LHCN-M2 (cell line): ENCODE results near the gene BRD1. TPM values are rescaled to one million over a fixed set of nuclear protein-coding genes. Genes with fewer than 3 reads are reported as not detected.

Experiments
- DNase-seq: peaks from one replicate; pipeline ENCODE4 v3.0.0-alpha.2; 2012; ENCODE audit warnings: low read depth
- total RNA-seq: library from RNA; depleted of rRNA; stranded (reverse); fragments of >200 nt; gene quantifications from 2 replicates; pipeline ENCODE4 v1.2.3, GENCODE V29; 2014

The BRD1 gene
- total RNA-seq, 1 experiment from 2014 or later, result 17.9 TPM

DNA sequence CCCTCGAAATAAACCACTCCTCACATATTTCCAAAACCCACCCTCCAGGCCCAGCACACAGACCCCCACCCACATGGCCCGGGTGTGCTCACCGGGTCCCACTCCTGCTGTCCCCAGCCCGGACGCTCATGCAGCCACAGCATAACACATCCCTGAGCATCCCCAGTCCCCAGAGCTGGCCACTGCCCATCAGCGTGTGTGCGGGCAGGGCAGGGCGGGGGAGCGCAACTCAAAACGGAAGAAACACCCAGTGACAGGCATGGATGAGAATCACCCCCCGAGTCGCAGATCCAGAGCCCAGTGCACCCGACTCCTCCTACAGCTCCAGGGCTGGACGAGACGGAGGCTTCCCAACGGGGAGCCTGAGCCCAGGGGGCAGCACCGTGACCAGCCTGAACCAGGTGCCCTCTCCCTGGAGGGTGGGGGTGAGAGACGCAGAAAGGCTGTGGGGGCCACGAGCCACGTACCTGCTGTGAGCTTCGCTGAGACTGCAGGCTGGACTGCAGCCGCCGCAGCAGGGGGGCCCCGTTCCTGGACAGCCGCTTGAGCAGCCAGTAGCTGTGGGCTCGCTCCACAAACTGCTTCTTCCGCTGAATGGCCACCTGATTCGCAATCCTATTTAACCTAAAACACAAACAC, 23.8 kb downstream of the BRD1 start:
- DNase-seq, result no peak

DNA sequence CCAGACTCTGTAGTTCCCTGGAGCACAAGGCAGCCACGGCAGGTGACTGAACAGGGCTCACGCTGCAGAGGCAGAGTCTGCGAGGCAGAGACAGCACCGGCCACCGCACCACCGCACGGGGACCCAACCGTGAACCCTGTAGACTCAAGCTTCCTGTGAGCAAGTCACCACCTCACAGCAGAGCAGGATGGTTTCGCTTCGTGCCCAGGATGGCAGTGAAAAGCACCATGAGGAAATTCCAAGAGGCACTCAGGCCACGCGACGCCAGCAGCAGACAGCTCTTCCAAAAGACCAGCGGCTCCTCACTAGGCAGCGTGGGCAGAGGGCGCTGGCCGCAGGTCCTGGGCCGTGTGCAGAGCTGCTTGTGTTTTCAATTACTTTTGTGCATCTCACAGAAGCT, 24.5 kb downstream of the BRD1 start:
- no peak for DNase-seq

DNA sequence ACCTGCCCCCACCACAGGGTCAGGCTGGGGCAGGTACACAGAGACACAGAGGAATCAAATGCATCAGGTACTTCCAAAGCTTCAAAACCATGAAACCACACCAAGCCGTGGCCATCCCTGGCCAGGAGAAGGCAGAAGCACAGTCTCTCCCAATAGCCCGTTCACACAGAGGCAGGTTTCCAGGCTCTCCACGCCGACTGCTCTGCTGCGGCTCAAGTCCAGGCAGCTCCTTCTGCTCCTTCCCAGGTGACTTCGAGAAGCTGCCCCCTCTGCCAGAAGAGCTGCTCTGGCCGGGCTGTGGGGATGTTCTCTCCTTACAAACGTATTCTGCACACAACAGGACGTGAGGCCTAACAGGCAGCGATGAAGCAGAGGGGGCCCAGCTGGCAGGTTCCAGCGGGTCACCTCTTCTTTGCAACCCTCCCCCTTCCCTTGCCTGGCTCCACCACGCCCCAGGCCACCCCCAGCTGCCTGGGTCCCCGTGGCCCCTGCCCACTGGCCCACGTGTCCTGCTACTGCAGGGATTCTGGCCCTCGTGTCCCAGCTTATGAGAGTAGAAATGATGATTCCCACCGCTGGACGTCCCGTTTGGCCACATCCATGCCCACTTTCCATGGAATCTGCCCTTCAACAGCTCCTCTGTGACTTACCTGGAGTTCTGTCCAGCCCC, 26.1 kb downstream of the BRD1 start:
- no peak for DNase-seq

DNA sequence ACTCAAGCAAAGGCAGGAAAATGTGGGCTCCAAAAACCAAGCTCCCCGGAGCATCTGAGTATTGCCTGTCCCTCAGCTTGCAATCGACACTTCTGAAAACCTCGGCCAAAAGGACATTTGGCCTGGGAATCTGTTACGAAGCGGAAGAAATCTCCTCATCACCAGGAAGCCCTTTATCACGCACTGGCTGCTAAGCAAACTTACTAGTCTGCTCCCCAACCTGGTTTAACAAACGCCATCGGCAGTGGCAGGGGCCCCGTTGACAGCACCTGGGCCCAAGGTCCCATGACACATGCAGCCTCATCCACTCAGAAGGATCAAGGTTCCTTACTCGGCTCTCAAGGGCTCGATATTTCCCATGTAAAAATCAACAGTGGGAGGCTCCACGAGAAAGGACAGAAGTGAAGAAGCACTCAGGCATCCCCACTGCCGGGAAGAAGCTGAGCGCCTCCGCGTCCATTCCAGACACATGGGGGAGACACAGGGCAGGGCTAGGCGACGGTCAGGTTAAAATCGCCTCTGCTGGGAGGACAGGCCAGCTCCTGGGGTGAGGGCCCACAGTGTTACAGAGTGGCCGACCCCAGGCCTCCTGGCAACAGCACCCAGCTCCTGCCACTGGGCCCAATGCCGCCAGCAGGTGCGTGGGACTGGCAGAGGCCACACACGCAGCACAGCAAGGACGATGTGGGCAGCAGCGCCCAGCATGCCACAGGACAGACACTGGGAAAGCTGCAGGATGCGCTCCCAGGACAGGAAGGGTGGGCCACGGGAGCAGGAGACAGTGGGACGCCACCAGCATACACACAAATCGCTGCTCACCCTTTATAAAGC, 27.1 kb downstream of the BRD1 start:
- DNase-seq, result no peak

DNA sequence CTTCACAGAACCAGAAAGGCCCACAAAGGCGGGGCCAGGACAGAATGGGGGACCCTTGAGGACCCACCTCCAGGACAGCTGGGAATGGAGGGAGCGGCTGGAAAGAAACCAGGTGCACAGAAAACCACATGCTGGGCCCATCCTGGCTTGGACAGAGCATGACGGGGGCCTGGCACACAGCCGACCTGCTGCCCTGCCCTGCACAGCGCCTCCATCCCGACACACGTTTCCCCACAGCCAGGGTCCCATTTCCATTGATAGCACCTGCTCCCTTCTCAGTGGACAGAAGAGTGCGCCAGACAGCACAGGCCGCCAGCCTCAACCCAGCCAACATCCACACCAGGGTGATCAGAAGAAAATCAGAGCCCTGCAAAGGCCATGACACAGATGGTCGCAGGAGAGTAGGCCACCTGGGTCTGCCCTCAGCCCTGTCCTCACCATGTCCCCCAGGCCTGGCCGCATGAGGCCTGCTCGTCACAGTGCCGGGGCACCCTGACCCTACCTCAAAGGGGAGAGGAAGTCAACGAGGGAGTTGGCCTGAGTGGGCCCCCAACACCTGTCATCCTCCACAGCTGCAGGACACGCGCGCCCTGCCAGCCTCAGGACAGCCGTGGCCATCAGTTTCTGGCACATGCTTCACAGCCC, 28.1 kb downstream of the BRD1 start:
- no peak for DNase-seq

DNA sequence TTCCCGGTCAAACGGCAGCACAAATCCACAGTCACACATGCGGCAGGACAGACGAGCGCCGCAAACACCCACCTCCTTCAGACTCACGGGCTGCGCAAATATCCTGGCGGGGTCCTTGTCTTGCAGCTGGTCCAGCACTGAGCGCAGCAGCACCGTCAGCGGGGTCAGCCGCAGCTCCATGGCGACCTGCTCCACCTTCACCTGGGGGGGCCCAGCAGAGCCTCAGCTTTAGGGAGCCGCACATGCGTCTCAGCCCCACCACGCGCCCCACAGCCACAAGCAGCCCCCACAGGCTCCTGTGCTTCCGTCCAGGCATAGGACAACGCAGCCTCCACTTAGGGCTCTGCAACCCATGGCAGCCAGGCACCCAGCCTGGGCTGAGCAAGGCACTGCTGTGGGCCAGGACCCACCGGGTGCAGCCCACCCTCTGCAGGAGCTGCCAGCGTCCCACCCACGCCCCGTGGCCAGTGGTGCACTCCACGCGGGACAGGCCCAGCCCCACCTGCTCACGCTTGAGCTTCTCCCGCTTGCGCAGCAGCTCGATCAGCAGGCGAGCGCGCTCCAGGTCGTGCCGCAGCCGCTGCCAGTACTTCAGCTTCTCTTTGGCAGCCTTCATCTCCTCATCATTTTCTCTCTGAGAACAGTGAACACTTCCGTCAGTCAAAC, 29.1 kb downstream of the BRD1 start:
- no peak for DNase-seq

DNA sequence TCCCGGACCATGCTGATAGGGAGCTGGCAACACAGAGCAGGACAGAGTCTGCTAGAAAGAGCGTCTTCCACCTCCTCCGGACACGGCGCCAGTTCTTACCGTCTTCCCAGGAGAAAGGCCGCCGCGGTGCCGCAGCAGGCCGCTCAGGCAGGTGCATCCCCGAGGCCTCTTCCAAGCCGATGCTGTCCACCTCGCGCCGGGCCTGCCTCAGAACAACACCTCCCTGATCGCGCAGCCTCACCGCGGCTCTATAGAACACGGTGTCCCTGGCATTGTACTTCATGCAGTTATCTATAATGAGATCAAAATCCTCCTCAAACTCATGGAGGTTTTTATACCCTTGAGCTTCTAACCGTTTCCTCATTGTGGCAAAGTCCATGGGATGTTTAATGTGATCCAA, 30.0 kb downstream of the BRD1 start:
- no peak for DNase-seq

DNA sequence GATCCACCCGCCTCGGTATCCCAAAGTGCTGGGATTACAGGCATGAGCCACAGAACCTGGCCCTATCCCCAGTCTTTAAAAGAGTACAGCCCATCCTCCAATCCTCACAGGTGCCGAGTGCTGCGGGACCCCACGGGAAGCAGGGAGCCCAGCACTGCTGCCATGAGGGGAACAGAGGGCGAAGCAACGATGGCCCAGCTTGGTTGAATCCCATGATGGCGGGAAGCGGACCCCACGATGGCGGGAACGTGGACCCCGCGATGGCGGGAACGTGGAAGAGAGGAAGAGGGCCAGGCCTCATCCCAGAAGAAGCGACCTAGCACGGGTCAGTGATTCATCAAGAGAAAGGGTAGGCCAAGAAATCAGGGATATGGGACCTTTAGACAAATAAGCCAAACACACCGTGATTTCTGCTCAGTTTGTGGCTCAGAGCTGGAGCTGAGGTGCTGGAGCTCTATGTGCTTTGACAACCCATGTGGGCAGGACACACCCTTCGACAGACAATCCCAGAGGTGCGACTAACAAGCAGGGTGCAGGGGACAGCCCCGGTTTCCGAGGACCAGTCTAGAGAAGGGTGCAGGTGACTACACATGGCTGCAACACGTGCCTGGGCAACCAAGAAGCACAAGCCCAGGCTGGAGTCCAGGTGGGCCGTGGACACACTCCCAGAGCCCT, 30.9 kb downstream of the BRD1 start:
- no peak for DNase-seq

DNA sequence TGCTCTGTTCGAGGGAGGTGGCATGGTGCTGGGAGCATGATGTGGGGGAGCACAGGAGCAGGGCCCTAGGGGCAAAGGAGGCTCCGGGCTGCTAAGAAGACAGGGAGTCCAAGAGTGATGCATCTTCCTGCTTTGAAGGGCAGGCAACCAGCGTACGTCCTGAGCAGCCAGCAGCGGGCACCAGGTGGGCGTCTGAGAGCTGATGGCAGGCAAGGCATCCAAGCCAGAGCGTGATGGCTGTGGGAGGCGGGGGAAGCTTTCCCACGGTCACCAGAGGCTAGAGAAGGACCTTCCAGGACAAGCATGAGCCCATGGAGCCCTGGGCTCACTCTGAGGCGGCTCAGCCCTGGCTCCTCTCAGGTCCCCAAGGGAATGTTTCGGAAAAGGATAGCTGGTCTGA, 32.2 kb downstream of the BRD1 start:
- no peak for DNase-seq

DNA sequence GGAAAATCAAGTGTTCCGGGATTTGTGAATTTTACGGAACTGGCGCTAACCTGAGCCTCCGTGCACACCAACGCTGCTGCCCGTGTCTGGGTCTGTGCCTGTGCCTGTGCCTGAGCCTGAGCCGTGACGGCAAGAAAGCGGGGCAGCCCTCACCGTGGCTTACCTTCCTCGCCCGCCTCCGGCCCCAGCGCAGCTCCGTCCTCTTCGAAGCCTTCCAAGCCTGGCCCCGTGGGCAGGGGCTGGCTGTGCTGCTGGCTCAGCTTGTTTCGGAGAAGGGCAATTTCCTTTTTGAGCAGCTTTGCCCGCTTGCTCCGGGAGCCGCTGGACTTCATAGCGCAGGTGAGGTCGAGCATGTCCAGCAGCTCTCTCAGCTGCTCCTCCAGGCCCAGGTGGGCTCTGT, 33.8 kb downstream of the BRD1 start:
- DNase-seq, result no peak

DNA sequence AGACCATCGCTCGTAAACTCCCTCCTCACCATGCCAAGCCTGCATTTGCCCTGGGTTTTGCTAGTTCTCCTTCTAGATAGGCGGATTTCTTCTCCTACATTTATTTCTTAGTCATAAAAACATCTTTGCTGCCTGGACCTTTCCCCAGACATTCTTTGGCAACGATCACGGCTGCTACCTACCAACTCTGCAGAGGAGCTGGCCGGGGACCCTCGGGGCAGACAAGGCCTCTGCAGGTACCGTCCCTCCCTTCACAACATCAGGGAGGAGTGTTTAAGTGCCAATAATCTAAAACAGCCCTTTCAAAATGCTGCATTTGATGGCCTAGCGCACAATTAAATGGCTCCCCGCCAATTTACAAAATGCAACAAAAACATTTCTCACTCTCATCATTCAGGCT, 34.4 kb downstream of the BRD1 start:
- DNase-seq, result no peak

DNA sequence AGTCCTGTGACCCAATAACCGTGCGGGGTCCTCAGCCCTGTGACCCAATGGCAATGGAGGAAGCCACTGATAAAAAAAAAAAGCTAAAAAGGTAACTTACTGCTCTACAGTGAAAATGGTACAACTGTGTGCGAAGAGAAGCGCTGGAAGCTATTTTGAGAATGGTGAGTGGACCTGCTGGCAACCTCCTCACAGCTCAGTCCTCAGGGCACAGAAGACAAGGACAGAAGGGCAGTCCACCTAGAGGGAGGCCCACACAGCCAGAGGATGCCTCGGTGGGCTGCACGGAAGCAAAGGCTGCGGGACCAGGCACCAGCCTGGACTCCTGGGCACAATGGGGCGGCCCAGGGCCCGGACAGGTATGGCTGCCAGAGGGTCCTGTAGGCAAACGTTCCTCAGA, 35.6 kb downstream of the BRD1 start:
- no peak for DNase-seq

DNA sequence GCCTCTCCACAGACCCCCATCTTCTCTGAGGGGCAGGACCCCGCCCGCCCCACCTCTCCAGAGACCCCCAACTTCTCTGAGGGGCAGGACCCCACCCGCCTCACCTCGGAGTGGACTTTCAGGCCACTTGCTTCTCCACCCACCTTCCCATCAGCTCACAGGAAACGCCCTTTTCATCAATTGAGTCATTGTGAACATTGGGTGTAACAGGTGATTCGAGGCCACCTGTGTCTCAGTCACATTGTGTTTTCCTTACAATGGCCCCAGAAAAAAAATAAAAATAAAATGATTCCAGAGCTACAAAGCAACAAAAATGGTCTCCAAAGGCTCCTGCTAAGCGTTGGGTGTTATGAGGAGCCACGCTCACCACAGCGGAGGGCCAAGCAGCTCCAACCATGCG, 36.0 kb downstream of the BRD1 start:
- no peak for DNase-seq

DNA sequence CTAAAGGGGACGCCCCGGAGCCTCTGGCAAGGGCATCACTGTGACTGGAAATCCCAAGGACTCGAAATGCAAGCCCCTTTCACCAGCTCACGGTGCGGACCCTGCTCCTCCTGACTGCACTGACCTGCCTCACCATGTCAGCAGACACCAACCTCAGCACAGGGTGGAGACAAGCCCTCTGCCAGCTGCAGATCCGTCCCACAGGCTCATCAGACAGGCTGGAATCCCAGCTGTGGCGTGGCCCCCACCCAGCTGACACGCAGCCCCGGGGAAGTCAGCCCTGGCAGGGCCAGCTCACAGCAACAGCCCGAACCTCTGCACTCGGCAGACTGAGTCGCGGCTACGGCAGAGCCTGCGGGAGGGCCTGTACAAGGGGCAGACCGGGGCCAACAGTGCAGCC, 36.8 kb downstream of the BRD1 start:
- no peak for DNase-seq

DNA sequence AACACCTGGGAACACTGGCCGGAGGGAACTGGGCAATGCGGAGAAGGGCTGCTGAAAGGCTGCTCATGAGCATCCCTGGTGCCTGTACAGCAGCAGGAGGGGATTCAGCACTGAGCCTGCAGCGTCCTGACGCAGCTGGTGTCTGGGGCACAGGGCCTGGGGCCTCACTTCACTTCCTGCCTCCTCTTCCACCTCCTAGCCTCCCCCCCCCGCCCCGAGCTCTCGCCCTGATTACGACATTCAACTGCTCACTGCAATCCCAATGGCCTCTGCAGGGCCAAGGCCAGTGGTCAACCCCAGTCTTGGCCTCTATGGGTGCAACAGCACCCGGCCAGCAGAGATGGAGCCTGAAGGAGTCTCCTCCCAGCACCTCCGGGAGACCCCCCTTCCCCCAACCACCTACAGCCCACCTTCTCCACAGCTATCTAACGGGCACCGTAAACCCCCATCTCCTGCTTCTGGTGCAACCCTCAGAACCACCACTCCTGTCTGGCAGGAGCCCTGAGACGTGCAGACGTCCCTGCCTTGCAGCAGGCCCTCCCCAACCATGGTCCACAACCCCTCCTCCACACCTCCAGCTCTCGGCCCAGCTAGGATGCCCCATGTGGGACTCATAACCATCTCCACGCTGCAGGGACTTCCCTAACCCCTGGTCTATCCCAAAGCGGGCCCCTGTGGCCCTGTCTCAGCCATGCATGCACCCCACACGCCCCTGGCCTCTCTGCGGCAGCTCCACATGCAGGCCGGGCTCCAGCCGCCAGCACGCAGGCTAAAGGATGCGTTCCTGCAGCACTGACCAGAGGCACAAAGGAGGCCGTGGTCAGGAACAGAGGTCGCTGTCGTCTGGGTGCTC, 38.2 kb downstream of the BRD1 start:
- no peak for DNase-seq

DNA sequence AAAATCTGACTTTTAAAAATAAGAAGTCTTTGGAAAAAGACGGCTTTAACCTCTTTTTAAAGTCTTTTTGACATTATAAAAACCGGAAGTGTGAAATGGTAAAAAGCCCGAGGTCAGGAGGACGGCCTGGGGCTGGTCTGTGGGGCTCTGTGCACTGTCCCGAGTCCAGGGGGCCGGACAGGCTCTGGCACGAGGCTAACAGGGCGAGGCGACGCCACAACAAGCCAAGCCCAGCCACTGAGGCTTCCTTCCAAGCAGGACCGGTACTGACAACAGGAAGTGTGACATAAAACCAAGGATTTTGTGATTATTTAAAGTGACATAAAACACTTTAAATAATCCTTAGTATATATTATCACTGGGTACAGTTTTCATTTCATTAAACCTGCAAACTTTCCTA, 39.2 kb downstream of the BRD1 start:
- DNase-seq, result no peak

DNA sequence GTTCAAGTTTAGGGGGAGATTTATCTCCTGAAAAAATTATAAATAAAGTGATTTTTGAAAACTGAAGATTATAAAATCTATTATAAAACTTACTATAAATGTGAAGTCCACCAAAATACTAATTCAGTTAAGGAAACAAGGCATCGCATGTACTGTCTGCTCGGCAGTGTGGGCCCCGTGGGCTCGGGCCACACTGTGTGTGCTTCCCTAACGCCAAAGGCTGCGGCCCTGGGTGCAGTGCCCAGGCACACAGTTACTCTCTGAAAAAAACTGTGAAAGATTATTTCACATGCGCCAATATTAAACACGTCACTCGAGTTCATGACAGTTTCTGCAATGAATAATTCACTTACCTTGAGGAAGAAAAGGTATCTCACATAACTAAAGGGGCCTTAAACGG, 39.8 kb downstream of the BRD1 start:
- DNase-seq, result no peak

DNA sequence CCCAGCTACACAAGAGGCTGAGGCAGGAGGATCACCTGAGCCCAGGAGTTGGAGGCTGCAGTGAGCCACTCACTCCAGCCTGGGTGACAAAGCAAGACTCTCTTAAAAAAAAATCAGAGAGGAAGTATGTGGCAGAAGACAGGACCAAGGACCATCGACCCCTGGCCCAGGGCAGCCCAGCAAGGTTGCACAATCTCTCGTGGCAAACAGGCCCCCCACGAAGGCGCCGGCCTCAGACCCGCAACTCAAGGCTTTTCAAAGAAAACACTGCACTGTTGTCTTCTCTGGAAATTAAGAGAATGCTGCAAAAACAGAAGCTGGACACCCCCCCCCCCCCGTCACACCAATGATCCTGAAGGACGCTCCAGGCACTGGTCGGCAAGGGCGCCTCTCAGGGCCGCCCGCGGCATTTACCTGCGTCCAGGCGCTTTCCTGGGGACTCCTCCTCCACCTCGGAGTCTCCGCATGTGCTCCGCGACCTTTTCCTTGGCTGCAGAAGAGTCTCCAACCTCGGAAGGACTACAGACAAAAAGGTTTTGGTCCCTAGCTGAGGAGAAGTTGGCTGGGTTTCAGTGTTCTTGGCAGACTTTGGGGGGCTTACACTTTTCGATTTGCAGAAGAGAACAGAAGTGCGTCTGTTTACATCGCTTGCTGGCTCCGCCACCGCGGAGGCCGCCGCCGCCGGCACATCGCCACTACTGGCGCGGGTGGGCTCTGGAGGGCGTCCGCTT, 40.5 kb downstream of the BRD1 start:
- DNase-seq, result no peak

DNA sequence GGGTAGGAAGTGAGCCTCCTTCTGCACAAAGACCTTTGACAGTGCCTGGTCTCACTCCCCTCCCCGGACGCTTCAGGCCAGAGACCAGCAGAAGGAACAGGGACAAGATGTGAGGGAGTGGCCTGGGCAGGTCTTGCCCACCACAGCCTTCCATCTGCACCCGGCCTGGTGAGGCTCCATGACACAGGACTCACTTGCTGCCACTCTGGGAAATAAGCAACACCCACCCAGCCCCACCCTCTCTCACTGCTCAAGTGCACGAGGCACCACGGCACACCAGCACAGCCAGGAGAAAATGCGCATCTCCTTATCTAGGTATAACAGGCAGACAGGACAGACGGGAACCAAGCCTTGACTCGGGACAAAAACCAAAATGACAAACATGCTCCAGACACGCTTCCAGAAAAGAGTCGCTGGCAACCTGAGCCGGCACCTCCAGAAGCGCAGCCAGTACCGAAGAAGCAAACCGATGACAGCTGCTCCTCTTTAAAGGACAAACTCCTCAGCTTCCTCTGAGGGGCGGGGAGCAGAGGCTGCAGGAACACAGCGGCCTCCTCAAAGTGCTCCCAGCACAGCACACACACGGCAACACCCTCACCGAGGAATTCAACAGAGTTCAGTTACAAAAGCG, 41.7 kb downstream of the BRD1 start:
- no peak for DNase-seq
